NCI-H345 treated with DMSO at 0.1 percent for 48 hours (cell line): Measurements from ENCODE around the gene ZSCAN32.

Experiments
- DNase-seq: peaks from one replicate; lab custom pipeline; 2025; ENCODE audit not compliant: unreplicated experiment; lab: John Stamatoyannopoulos, UW

The ZSCAN32 gene

GRCh38 chr16:3400779-3401688 lies at the start of gene ZSCAN32, which contains the start of gene ZNF174:
TSS of gene ZSCAN32 (minus strand) at chr16:3401004. CDS start at chr16:3397557, 3,447 bp downstream.
TSS of gene ZNF174 (plus strand) at chr16:3401215. CDS start at chr16:3402005, 790 bp downstream.
- DNase-seq: peak; percentile 98

GRCh38 chr16:3444032-3444388 lies 43.2 kb upstream of the ZSCAN32 start:
- no peak for DNase-seq

GRCh38 chr16:3443108-3444031 lies 42.6 kb upstream of the ZSCAN32 start, which contains the start of the genes NAA60 and ZNF597:
TSS of gene NAA60 (plus strand) at chr16:3443680. CDS start at chr16:3476228, 32,548 bp downstream.
TSS of gene ZNF597 (minus strand) at chr16:3443504. CDS start at chr16:3443153, 351 bp downstream.
- DNase-seq: peak; percentile 46

DNA sequence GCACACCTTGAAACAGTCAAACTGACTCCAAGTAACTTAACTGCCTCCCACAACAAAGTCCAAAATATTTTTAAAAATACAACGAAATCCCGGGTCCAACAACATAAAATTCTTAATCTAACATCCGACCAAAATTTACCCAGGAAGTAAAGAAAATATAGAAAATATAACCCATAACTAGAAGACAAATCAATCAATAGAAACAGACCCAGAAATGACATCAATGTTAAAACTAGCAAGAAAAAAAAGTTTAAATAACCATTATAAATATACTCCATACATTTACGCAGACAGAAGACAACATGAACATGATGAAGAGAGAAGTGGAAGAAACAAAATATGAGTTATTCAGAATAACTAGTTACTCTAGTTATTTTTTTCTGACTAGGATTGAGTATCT lies 38.8 kb upstream of the ZSCAN32 start:
- DNase-seq: no peak

DNA sequence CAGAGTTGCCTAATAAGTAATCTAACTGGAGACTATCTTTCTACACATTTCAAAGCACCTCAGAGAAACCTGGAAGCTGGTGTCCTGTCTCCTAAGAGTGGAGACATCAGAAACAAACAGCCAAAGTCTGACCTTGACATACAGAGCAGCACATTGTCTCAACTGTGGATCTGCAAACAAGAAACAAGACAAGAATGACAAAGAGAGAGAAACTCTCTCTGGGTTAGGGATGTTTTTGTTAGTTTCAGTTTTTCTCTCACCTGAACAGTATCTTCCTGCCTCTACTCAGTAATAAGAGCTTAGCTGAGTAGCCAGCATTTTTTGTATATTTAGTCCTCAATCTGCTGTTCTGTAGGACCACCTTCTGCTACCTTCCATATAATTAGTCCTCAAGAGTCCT lies 33.6 kb upstream of the ZSCAN32 start:
- no peak for DNase-seq

DNA sequence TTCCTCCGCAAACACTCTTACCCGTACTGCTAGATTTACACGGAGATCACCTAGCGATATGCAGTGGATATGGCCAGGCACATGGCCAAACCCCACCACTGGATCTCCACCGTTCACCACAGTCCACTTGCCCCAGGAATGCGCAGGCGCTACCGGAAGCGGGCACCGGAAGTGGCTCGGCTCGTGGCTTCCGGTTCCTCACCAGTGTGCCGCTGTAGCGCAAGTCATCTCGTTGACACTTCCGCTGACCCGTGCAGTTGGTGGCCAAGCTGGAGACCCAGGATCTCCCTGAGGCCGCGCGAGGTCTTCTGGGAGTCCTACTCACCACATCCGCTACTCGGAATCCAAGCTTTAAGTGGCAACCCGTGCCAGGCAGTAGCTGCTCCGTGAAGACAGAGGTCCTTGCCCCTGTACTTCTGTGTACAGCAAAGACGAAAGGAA lies 31.0 kb upstream of the ZSCAN32 start:
- no peak for DNase-seq

DNA sequence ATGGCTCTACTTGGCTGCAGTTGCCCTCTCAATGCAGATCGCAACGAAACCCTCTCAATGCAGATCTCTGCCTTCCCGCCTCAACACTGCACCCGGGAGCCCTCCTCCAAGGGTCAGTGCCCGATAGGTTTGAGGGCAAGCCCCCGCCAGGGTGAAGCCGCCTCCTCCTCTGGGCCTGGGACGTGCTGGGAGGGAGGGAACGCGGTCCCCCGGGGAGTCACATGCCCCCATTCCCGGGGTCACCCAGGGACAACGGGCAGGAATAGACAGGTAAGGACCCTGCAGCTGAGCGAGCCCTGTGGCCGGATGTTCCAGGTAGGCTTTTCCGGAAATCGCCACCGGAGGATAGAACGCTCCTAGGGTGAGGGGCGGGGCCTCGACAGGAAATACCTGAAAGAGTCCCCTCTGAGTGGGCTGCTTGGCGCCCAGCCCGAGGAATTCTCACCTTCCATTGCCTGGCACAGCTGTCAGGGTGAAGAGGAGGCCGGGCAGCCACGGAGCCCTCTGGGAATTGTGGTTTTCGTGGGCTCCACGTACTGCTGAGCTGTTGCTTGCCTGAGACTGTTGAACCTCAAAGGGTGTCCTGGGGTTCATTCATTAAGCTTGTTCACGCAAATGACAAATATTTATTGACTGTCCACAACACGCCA lies 13.1 kb upstream of the ZSCAN32 start:
- no peak for DNase-seq

DNA sequence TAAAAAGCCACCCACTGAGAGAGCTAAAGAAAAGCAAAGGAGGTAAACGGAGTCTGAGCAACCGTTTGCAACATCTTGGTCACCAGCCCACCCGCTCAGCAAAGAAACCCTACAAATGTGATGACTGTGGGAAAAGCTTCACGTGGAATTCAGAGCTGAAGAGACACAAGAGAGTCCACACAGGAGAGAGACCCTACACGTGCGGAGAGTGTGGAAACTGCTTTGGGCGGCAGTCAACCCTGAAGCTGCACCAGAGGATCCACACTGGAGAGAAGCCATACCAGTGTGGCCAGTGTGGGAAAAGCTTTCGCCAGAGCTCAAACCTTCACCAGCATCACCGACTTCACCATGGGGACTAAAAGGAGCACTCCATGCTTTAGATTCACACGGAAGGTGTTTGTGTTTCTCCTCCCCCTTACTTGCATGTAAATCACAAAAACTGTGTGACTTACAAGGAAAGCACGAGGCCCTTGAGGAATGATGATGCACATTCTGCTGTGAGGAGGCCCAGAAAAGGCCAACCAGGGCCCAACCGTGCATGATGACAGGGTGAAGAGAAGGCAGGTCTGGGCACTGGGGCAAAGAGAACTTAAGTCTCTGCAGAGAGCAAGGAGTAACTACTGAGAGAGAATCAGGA lies 7.9 kb upstream of the ZSCAN32 start:
- no peak for DNase-seq

DNA sequence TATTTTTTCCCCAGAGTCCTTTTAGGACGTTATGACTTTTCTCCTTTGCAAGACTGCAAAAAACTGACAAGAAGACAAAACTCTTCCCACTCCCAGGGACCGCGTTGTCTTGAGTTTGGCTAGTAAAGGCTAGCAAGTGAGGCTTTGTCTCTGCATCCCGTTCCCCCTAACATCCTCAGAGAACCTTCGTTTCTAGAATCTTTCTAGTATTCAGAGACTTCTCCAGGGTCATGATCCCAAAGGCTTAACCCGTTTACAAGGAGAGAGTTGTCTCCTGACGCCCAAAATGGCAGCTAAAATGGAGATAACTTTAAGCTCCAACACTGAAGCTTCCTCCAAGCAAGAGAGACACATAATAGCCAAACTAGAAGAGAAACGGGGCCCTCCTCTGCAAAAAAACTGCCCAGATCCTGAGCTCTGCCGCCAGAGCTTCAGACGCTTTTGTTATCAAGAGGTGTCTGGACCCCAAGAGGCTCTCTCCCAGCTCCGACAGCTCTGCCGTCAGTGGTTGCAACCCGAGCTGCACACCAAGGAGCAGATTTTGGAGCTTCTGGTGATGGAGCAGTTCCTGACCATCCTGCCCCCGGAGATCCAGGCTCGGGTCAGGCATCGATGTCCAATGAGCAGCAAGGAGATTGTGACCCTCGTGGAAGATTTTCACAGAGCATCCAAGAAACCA lies 1.1 kb upstream of the ZSCAN32 start:
- no peak for DNase-seq

- no peak for DNase-seq
Measured at GRCh38 chr16:3400446-3400778, 392 bp downstream of the ZSCAN32 start.

DNA sequence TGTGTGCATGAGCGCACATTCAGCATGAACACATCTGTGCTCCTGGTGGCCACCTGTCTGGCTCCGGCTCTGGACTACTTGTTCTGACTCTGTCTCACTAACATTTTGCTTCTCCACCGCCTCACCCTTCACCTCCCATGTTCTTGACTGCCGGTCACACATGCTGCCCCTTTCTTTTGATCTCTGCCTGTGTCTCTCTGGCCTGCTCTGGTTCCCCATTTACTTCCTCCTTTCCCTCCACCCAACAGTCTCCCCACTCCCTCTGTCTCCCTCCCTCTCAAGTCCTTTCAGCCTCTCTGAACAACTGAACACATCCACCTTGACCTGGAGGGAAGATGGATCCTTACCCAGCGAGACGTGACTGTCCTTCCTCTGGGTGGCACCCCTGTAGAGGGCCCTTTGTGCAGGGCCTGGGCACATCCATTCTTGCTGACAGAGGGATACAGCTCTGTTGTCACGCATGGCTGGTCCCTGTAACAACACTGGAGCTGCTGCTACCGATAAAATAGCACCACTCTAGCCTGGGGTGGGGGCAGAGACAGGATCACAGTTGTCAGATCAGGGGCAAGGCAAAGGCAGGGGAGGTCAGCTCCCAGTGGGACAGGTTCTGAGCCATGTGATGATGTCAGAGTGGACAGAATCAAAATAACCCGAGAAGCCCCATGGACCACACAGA lies 11.0 kb downstream of the ZSCAN32 start:
- no peak for DNase-seq

GRCh38 chr16:3388325-3388724 lies 12.5 kb downstream of the ZSCAN32 start:
- no peak for DNase-seq

DNA sequence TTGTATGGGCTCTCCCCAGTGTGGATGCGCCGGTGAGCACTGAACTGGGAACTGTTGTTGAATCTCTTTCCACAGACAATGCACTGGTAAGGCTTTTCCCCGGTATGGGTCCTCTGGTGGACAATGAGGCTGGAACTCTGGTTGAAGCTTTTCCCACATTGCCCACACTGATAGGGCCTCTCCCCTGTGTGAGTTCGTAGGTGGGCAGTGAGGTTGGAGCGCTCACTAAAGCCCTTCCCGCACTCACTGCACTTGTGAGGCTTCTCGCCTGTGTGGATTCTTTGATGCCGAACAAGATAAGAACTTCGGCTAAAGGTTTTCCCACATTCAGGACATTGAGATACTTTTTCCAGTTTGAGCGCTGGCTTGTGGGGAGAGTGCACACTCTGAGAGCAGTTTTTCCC lies 17.8 kb downstream of the ZSCAN32 start:
- no peak for DNase-seq

DNA sequence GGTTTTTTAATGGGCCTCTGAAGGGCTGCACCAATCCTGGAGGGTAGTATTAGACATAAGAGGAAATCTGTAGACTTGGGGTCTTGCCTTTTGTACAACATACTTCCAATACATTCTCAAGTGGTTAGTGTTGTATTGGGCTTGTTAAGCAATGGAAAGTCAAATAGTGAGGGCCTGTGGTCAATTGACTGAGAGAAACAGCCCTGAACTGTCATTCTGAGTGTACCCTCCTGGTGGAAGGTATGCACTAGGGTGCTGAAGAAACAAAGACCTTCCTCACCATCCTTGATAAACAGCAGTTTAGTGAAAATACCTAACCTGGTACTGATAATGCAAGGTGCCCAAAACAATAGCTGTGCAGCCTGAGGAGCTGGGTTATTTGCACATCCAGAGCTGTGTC lies 22.9 kb downstream of the ZSCAN32 start:
- no peak for DNase-seq

DNA sequence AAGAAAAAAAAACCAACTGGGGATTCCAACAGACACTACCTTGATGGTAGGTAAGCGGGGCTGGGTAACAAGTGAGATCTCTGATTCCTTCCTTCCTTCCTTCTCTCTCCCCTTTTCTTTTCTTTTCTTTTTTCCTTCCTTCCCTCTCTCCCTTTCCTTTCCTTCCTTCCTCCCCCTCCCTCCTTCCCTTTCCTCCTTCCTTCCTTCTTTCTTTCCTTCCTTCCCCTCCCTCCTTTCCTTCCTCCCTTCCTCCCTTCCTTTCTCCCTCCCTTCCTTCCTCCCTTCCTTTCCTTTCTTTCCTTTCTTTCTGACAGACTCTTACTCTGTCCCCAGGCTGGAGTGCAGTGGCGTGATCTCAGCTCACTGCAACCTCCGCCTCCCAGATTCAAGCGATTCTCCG lies 25.1 kb downstream of the ZSCAN32 start:
- DNase-seq: no peak

DNA sequence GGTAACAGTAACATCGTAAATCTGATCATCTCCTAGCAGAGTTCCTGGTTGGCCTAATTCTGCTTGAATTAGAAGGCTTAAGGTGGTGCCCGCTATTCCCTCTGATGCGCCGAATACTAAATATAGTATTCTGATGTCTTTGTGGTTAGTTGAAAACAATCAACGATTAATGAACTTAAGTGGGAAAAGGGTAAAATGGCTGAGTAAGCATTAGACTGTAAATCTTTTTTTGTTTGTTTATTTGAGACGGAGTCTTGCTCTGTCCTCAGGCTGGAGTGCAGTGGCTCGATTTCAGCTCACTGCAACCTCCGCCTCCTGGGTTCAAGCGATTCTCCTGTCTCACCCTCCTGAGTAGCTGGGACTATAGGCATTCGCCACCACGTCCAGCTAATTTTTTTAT lies 31.7 kb downstream of the ZSCAN32 start:
- no peak for DNase-seq

GRCh38 chr16:3364774-3365427 lies 35.9 kb downstream of the ZSCAN32 start:
- DNase-seq: no peak

GRCh38 chr16:3363793-3364192 lies 37.0 kb downstream of the ZSCAN32 start:
- DNase-seq: no peak

- no peak for DNase-seq
Measured at GRCh38 chr16:3362931-3363330, 37.9 kb downstream of the ZSCAN32 start.
